DOHH2 (cell line): ENCODE measurements around the gene DNAJB12.
"Not testable (repeated sequence)": the region's sequence is repeated elsewhere in the genome, so short reads cannot be mapped to it uniquely, and the experiment has no call there.

Experiments
- H3F3A ChIP-seq: fragments of 200-600 bp; sonication (generic), shearing (Covaris generic); 2 replicates; pipeline ENCODE4 v1.6.0; 2016; ENCODE audit warnings: antibody characterized with exemption, mild to moderate bottlenecking; ENCODE audit not compliant: control insufficient read depth, insufficient read depth
- H3K27ac ChIP-seq: fragments of 200-600 bp; sonication (generic); 2 replicates; pipeline ENCODE4 v1.5.1; 2014; ENCODE audit warnings: low read depth, mild to moderate bottlenecking, low read length, moderate library complexity
- H3K27me3 ChIP-seq: fragments of 200-600 bp; sonication (generic); 2 replicates; pipeline ENCODE4 v1.6.1; 2014; ENCODE audit warnings: mild to moderate bottlenecking, low read length, mixed read lengths; ENCODE audit not compliant: control insufficient read depth
- H3K36me3 ChIP-seq: fragments of 200-600 bp; sonication (generic); 2 replicates; pipeline ENCODE4 v1.6.1; 2014; ENCODE audit warnings: mild to moderate bottlenecking, low read length, moderate library complexity, mixed read lengths; ENCODE audit not compliant: control insufficient read depth
- H3K4me1 ChIP-seq: fragments of 200-600 bp; sonication (generic); 2 replicates; pipeline ENCODE4 v1.6.1; 2014; ENCODE audit warnings: mild to moderate bottlenecking, low read length, mixed read lengths; ENCODE audit not compliant: control insufficient read depth
- H3K4me2 ChIP-seq: fragments of 200-600 bp; sonication (generic); 2 replicates; pipeline ENCODE4 v1.6.0; 2014; ENCODE audit warnings: mild to moderate bottlenecking, low read length, moderate library complexity
- H3K4me3 ChIP-seq: fragments of 200-600 bp; sonication (generic); 2 replicates; pipeline ENCODE4 v1.5.1; 2014; ENCODE audit warnings: mild to moderate bottlenecking, low read length, mixed read lengths
- H3K79me2 ChIP-seq: fragments of 200-600 bp; sonication (generic); 2 replicates; pipeline ENCODE4 v1.6.1; 2014; ENCODE audit warnings: mild to moderate bottlenecking, low read length, mixed read lengths; ENCODE audit not compliant: control insufficient read depth
- H3K9me2 ChIP-seq: fragments of 200-600 bp; sonication (generic); replicated peaks from 2 replicates; pipeline ENCODE4 v1.6.1; 2014; ENCODE audit warnings: mild to moderate bottlenecking, low read length, mixed read lengths; ENCODE audit not compliant: control insufficient read depth
- H3K9me3 ChIP-seq: fragments of 200-600 bp; sonication (generic); 2 replicates; pipeline ENCODE4 v1.6.1; 2014; ENCODE audit warnings: antibody characterized with exemption, low read length, mixed read lengths; ENCODE audit not compliant: control insufficient read depth, insufficient read depth
- H4K20me1 ChIP-seq: fragments of 200-600 bp; sonication (generic); 2 replicates; pipeline ENCODE4 v1.6.0; 2014; ENCODE audit warnings: low read depth, mild to moderate bottlenecking, antibody characterized with exemption, low read length, moderate library complexity; ENCODE audit not compliant: control insufficient read depth, insufficient read depth
- EZH2phosphoT487 ChIP-seq: fragments of 200-600 bp; sonication (generic); IDR thresholded peaks from 2 replicates; pipeline ENCODE4 v1.6.1; 2017; ENCODE audit warnings: borderline replicate concordance, mild to moderate bottlenecking, antibody characterized with exemption, low read length, moderate library complexity, mixed read lengths
- TF ChIP-seq, protein P1 (sequence below): fragments of 200-600 bp; sonication (generic); IDR thresholded peaks from one replicate; pipeline ENCODE4 v1.5.1; 2014; ENCODE audit warnings: antibody characterized with exemption, mild to moderate bottlenecking, low read depth, low read length; ENCODE audit not compliant: poor library complexity, severe bottlenecking

The DNAJB12 gene

GRCh38 chr10:72309290-72310240 is 45.2 kb downstream of the DNAJB12 start:
- Histone ChIP-seq H3K4me2 (no peak overlapping the region), H3K27ac (no peak overlapping the region), H3K79me2 (no peaks in the 10 kb centered on the region), H3K4me3 (no peak overlapping the region), H3K9me2 (no peaks in the 10 kb centered on the region), H3K4me1 (peaks cover 62% of the 10 kb centered on the region), H3K27me3 (no peaks in the 10 kb centered on the region), H3K36me3 (no peaks in the 10 kb centered on the region), H3K9me3 (no peaks in the 10 kb centered on the region), H3F3A (peaks cover 8% of the 10 kb centered on the region), H4K20me1 (no peaks in the 10 kb centered on the region)
- TF ChIP-seq, protein P1, sequence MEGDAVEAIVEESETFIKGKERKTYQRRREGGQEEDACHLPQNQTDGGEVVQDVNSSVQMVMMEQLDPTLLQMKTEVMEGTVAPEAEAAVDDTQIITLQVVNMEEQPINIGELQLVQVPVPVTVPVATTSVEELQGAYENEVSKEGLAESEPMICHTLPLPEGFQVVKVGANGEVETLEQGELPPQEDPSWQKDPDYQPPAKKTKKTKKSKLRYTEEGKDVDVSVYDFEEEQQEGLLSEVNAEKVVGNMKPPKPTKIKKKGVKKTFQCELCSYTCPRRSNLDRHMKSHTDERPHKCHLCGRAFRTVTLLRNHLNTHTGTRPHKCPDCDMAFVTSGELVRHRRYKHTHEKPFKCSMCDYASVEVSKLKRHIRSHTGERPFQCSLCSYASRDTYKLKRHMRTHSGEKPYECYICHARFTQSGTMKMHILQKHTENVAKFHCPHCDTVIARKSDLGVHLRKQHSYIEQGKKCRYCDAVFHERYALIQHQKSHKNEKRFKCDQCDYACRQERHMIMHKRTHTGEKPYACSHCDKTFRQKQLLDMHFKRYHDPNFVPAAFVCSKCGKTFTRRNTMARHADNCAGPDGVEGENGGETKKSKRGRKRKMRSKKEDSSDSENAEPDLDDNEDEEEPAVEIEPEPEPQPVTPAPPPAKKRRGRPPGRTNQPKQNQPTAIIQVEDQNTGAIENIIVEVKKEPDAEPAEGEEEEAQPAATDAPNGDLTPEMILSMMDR: no peak
- no peak for TF ChIP-seq EZH2phosphoT487

- TF ChIP-seq, protein P1: no peak
- no peak for TF ChIP-seq EZH2phosphoT487
- Histone ChIP-seq H3K4me3 (no peak overlapping the region), H3K4me2 (peak overlapping the region; percentile 7; the same call in 1 of the 2 replicates), H3K9me3 (no peaks in the 10 kb centered on the region), H3K79me2 (no peaks in the 10 kb centered on the region), H3K27ac (no peak overlapping the region), H3K36me3 (no peaks in the 10 kb centered on the region), H3K27me3 (no peaks in the 10 kb centered on the region), H4K20me1 (no peaks in the 10 kb centered on the region), H3K9me2 (no peaks in the 10 kb centered on the region), H3F3A (peaks cover 8% of the 10 kb centered on the region), H3K4me1 (peaks cover 72% of the 10 kb centered on the region)
Observed at GRCh38 chr10:72308320-72308987, 46.3 kb downstream of the DNAJB12 start.

- H3K9me3 ChIP-seq, H3K27ac ChIP-seq, H3K36me3 ChIP-seq, H3K9me2 ChIP-seq, H3K4me2 ChIP-seq, H3K27me3 ChIP-seq, H3K79me2 ChIP-seq, H4K20me1 ChIP-seq, H3K4me3 ChIP-seq: not testable (repeated sequence)
- Histone ChIP-seq H3K4me1 (peaks cover 80% of the 10 kb centered on the region), H3F3A (peaks cover 14% of the 10 kb centered on the region)
Observed at GRCh38 chr10:72307711-72308110, 47.0 kb downstream of the DNAJB12 start.
